Osteoblast (primary cell): ENCODE measurements around the gene ADD1. TPM values are rescaled to one million over a fixed set of nuclear protein-coding genes. Genes with fewer than 3 reads are reported as not detected.
A peak's percentile ranks its signal among the peaks of the same experiment; 100 is the strongest.

Source experiments
- DNase-seq: peaks from one replicate; pipeline ENCODE4 v3.0.0; 2011; ENCODE audit warnings: low spot score, mixed read lengths; ENCODE audit not compliant: insufficient read length; ENCODE audit errors: missing footprints
- H2AFZ ChIP-seq: 2 replicates; pipeline ENCODE4 v1.6.0; 2011; ENCODE audit warnings: mild to moderate bottlenecking, low read length
- H3K27ac ChIP-seq: 2 replicates; pipeline ENCODE4 v1.5.1; 2011; ENCODE audit warnings: mild to moderate bottlenecking, low read depth, low read length, moderate library complexity
- H3K27me3 ChIP-seq: 2 replicates; pipeline ENCODE4 v1.6.0; 2012; ENCODE audit warnings: mild to moderate bottlenecking, control low read depth, inconsistent platforms, low read length, moderate library complexity; ENCODE audit not compliant: insufficient read depth
- H3K36me3 ChIP-seq: 2 replicates; pipeline ENCODE4 v1.5.1; 2011; ENCODE audit warnings: mild to moderate bottlenecking, low read length, control low read depth, moderate library complexity; ENCODE audit not compliant: insufficient read depth
- H3K4me1 ChIP-seq: 2 replicates; pipeline ENCODE4 v1.5.1; 2011; ENCODE audit warnings: mild to moderate bottlenecking, low read length, control low read depth, moderate library complexity; ENCODE audit not compliant: insufficient read depth
- H3K4me2 ChIP-seq: 2 replicates; pipeline ENCODE4 v1.6.0; 2011; ENCODE audit warnings: mild to moderate bottlenecking, low read length; ENCODE audit not compliant: insufficient read depth
- H3K4me3 ChIP-seq: fragments of 200-600 bp; sonication (generic); 3 replicates; pipeline ENCODE4 v1.5.1; 2012; ENCODE audit warnings: mild to moderate bottlenecking, low read length, inconsistent platforms; ENCODE audit not compliant: insufficient read depth
- H3K79me2 ChIP-seq: 2 replicates; pipeline ENCODE4 v1.6.0; 2012; ENCODE audit warnings: mild to moderate bottlenecking, low read length, control low read depth, inconsistent platforms; ENCODE audit not compliant: insufficient read depth
- H3K9me3 ChIP-seq: 2 replicates; pipeline ENCODE4 v1.5.1; 2011; ENCODE audit warnings: low read depth, low read length, control low read depth
- H4K20me1 ChIP-seq: 2 replicates; pipeline ENCODE4 v1.6.0; 2012; ENCODE audit warnings: mild to moderate bottlenecking, low read length, control low read depth; ENCODE audit not compliant: insufficient read depth
- CTCF ChIP-seq: IDR thresholded peaks from 2 replicates; pipeline ENCODE4 v1.5.1; 2011; ENCODE audit warnings: mild to moderate bottlenecking, low read depth, low read length, moderate library complexity; ENCODE audit errors: extremely low read depth
- total RNA-seq: library from RNA; depleted of rRNA; stranded (reverse); fragments of >200 nt; gene quantifications from 2 replicates; pipeline ENCODE4 v1.2.3, GENCODE V29; 2012

Gene ADD1
- total RNA-seq, 1 donor = 200 TPM

- peaks cover 4% of the 10 kb centered on the region for H3K4me1 ChIP-seq
- no peak overlapping the region for H2AFZ ChIP-seq
- H3K79me2 ChIP-seq = peaks cover 90% of the 10 kb centered on the region
- no peak for TF ChIP-seq CTCF
- H3K9me3 ChIP-seq = no peaks in the 10 kb centered on the region
- no peak for DNase-seq
- no peaks in the 10 kb centered on the region for H3K27me3 ChIP-seq
- no peak overlapping the region for H3K4me3 ChIP-seq
- no peak overlapping the region for H3K27ac ChIP-seq
- no peak overlapping the region for H3K4me2 ChIP-seq
- H3K36me3 ChIP-seq = peaks cover 6% of the 10 kb centered on the region
- peaks cover 63% of the 10 kb centered on the region for H4K20me1 ChIP-seq
Observed at GRCh38 chr4:2875556-2875955, 31.9 kb downstream of the ADD1 start.

DNA sequence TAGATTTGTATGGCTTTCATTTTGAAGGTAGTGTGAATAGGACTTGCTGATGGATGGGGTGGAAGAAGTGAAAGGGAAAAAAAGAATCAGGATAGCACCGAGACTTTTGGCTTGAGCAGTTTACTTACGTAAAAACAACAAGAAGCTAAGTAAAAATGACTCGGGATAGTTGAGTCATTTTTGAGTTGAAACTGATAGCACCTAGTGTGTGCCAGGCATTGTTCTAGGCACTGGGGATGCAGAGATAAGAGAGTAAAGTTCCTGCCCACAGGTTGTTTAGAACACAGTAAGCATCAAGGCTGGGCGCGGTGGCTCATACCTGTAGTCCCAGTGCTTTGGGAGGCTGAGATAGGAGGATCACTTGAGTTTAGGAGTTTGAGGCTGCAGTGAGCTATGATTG, 34.7 kb downstream of the ADD1 start:
- Histone ChIP-seq H3K4me3 (no peak overlapping the region), H3K36me3 (peaks cover 16% of the 10 kb centered on the region), H4K20me1 (peaks cover 47% of the 10 kb centered on the region), H3K27me3 (no peaks in the 10 kb centered on the region), H2AFZ (no peak overlapping the region), H3K4me2 (no peak overlapping the region), H3K27ac (no peak overlapping the region), H3K9me3 (no peaks in the 10 kb centered on the region), H3K79me2 (peaks cover 77% of the 10 kb centered on the region), H3K4me1 (peaks cover 6% of the 10 kb centered on the region)
- DNase-seq = no peak
- TF ChIP-seq CTCF = no peak

DNA sequence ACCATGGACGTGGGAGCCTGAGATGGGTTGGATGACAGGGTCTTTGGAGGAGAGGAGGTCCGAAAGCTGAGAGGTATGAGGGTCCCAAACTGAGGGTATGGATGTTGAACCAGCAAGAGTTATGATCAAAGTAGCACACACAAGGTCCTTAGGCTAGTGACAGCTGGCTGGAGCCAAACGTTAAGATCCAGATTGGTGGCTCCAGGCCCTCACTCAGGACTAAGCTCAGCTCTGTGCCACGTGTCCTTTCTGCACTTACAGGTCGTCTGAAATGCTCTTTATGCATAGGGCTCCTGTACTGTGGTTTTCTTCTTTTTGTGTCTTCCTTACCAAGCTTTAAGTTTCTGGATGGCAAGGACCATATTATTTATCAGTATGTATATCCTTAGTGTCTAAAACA, 35.4 kb downstream of the ADD1 start:
- peaks cover 23% of the 10 kb centered on the region for H3K36me3 ChIP-seq
- H4K20me1 ChIP-seq = peaks cover 42% of the 10 kb centered on the region
- H3K27ac ChIP-seq = no peak overlapping the region
- H2AFZ ChIP-seq = no peak overlapping the region
- no peaks in the 10 kb centered on the region for H3K27me3 ChIP-seq
- H3K4me1 ChIP-seq = peaks cover 6% of the 10 kb centered on the region
- H3K4me2 ChIP-seq = no peak overlapping the region
- no peak for DNase-seq
- peaks cover 74% of the 10 kb centered on the region for H3K79me2 ChIP-seq
- no peak for TF ChIP-seq CTCF
- H3K9me3 ChIP-seq = no peaks in the 10 kb centered on the region
- no peak overlapping the region for H3K4me3 ChIP-seq

GRCh38 chr4:2881431-2881830, 37.8 kb downstream of the ADD1 start:
- no peaks in the 10 kb centered on the region for H3K9me3 ChIP-seq
- no peak for TF ChIP-seq CTCF
- H3K79me2 ChIP-seq = peaks cover 66% of the 10 kb centered on the region
- H4K20me1 ChIP-seq = peaks cover 25% of the 10 kb centered on the region
- H3K4me2 ChIP-seq = peak overlapping the region; percentile 1
- H2AFZ ChIP-seq = no peak overlapping the region
- no peak for DNase-seq
- H3K4me3 ChIP-seq = no peak overlapping the region
- peaks cover 34% of the 10 kb centered on the region for H3K36me3 ChIP-seq
- peak overlapping the region; percentile 29 for H3K27ac ChIP-seq
- H3K4me1 ChIP-seq = peaks cover 6% of the 10 kb centered on the region
- H3K27me3 ChIP-seq = no peaks in the 10 kb centered on the region
